Erythroblast (primary cell): ENCODE measurements around the gene TFB1M.

ENCODE experiments used
- DNase-seq, 2 experiments: peaks; one replicate each; lab custom pipeline; 2025; lab: John Stamatoyannopoulos, UW
- GATA1 ChIP-seq: IDR thresholded peaks from 2 replicates; pipeline ENCODE4 v1.6.1; 2011; ENCODE audit warnings: low read depth, mild to moderate bottlenecking, control low read depth, low read length, moderate library complexity
- POLR2A ChIP-seq: IDR thresholded peaks from 2 replicates; pipeline ENCODE4 v1.6.1; 2011; ENCODE audit warnings: mild to moderate bottlenecking, low read length

The TFB1M gene

GRCh38 chr6:155272353-155273232 lies 41.7 kb downstream of the TFB1M start:
- no peak for DNase-seq
- TF ChIP-seq GATA1 (no peak), POLR2A (no peak)

GRCh38 chr6:155271145-155271544 lies 43.1 kb downstream of the TFB1M start:
- TF ChIP-seq GATA1 = no peak
- TF ChIP-seq POLR2A = no peak
- no peak for DNase-seq

DNA sequence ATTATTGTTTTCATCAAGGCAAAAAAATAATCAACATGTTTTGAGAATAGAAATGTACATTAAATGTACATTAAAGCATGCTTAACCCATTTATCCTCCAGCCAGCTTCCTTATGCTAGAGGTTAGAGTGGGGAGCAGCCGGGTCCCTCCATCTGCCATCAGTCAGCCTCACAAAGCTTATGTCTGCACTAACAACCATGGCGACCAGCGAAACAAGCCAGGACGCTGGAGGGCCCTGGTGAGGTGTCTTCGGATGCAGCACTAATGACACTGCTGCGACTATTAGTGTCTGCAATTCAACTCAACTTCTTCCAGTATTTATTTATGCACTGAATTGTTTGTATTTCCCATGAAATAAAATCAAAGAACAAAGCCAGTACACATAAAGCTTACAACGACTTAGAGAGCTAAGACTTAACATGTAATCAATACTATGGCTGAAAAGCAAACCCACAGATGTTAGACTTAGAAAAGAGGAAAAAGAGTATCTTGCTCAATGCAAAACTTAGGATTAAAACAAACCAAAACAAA lies 43.7 kb downstream of the TFB1M start:
- no peak for DNase-seq

DNA sequence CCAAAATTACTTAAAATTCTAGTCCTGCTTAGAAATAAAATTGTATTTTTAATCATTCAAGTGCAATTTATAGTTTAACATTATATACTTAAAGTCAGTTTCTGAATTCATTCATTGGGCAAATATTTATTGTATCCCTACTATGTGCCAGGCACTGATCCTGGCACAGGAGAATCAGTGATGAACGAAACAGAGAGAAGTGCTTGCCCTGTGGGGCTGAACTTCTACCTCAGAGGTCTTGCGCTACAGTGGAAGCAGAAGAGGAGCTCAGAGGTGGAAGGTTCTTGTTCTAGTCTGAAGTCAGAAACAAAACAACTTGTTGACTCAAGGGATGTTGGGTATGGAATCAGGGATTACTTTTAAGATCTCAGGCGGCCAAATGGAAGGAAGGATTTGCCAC lies 44.5 kb downstream of the TFB1M start:
- DNase-seq = no peak
- TF ChIP-seq GATA1 = no peak
- no peak for TF ChIP-seq POLR2A

More for the DNA sequence above, 43.7 kb downstream of the TFB1M start:
- TF ChIP-seq GATA1 (no peak), POLR2A (no peak)

DNA sequence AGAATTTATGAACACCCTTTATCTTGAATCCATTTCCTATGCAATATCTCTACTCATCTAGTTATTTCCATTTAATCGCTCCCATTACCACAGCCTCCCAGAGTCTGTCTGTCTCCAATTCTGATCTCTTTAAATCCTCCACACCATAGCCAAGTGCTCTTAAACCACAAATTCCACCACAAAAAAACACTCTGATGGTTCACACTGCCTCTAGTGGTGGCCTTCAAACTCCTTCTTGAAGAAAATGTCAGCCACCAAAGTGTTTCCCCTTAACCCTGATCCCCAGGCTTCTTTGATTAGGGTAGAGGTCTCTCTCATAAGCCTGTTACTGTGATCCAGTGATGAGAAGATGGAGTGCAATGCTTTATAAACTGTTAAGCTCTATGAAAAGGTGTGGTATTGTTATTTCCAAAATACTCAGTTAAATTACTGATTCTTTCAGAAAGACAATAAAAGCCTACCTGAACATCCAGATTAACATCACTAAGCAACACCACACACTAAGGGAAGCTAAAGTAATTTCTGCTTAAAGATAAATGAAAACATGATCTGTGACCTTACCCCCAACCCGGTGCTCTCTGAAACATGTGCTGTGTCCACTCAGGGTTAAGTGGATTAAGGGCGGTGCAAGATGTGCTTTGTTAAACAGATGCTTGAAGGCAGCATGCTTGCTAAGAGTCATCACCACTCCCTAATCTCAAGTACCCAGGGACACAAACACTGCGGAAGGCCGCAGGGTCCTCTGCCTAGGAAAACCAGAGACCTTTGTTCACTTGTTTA lies 46.0 kb downstream of the TFB1M start:
- peak; percentile 43 to 52 for DNase-seq

DNA sequence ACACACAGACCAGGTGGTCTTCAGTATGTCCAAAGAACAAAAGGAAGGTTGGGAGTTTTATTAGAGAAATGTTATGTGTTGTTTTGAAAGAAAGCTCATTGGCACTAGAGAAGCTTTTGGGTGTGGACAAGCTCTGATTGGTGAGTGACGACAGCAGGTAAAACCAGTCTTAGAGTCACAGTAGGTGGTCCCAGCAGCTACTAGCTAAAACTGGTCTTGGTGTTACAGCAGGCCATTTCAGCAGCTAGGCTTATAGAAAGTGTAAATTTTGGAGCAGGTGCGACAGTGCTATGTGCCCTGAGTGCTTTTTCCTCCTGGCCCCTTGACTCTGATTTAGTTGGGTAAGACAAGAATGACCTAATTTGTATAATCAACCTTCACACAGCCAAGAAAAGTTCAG lies 46.9 kb downstream of the TFB1M start:
- DNase-seq = no peak
- TF ChIP-seq POLR2A = no peak
- no peak for TF ChIP-seq GATA1

DNA sequence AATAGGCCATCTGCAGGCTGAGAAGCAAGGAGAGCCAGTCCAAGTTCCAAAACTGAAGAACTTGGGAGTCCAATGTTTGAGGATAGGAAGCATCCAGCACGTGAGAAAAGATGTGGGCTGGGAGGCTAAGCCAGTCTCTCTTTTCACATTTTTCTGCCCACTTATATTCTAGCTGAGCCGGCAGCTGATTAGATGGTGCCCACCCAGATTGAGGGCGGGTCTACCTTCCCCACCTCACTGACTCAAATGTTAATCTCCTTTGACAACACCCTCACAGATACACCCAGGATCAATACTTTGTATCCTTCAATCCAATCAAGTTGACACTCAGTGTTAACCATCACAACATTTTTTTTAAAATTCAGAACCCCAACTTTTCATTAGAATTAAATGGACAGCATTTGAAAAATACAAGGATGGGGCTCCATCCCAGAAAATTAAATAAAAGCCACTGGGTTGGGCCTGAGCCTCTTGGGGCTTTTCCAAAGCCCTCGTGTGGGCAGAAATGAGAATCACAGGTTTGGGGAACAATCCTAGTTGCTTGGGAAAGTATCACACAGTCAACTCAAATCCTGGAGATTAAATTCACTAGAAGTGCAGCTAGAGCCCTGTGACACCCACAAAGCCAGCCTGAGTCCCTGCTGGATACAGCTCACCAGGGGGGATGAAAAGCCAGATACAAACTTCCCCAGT lies 48.3 kb downstream of the TFB1M start:
- no peak for TF ChIP-seq POLR2A
- no peak for TF ChIP-seq GATA1
- no peak for DNase-seq

- TF ChIP-seq POLR2A = no peak
- TF ChIP-seq GATA1 = no peak
- DNase-seq = no peak
Observed at GRCh38 chr6:155264693-155265320, 49.5 kb downstream of the TFB1M start.

- peak; percentile 19 to 67 for DNase-seq
- TF ChIP-seq POLR2A = no peak
- TF ChIP-seq GATA1 = no peak
Observed at GRCh38 chr6:155263373-155264063, 50.8 kb downstream of the TFB1M start, which contains the start of gene CLDN20. Gene CLDN20 (plus strand): TSS chr6:155264013. CDS start chr6:155275720, 11,707 bp downstream.

DNA sequence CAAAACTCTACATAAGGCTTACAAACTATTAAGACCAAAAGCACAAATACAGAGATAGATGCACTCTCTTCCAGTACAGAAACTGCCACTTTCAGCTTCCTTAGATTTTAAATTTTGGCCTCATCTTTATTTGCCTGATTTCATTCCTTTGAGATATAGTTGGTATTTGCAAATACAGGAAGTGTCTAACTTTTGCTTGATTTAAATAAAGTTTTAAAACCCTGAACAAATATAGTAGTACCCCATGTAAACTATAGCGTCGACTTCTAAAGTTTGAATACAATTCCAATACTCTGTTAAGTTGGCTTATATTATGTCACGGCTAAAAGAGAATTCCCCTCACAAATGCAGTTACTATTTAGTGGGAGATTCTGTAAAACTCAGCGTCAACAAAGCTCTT lies 51.6 kb downstream of the TFB1M start:
- DNase-seq = no peak
- TF ChIP-seq GATA1 = no peak

DNA sequence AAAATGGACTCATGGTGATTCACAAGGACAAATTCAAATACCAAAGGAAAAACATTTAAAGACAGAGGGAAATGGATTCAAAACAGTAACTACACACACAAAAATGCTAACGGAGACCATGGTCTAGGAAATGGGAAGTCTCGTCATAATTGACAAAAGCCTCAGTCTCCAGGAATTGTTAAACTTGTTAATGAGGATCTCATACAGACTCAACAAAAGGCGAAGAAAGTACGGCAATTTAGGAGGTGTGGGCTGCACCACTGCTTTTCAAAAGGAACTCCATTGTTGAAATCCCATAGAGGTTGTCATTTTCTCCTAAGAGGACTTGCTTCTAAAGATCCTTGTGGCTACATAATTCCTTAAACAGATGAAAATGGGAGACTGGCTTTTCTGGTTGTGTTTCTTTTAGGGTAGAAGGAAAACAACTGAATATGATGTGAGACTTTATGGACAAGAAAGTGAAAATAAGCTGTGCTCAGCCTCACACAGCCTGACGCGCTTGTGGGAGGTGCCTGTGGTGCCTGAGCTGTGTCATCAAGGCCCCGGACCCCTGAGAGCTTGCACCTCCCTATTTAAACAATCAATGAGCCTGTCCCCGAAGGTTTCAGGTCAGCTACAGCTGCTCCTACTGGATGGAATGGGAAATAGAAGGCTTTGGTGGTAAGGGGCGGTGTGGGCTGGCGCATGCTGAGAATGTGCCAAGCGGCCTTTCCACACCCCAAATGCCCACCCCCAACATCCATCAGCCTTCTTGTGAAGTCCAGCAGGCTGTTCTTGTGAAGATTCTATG lies 53.0 kb downstream of the TFB1M start:
- no peak for DNase-seq

DNA sequence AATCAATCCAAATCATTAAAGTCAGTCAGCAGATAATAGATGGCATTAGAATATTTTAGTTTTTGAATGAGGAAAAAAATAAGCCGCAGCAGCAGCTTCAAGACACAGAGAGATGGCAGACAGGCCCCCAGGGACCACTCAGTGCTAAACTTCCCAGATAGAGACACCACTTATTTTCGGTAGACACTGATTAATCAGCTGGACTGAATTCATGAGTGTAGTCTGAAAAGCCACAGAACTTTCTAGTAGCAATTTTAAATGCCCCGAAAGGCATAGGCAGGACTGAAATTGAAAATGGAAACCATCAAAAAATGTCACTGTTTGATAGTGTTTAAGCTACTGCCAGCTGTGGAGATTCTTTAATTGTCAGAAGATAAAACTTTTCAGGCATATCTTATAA lies 53.6 kb downstream of the TFB1M start:
- DNase-seq = no peak
- TF ChIP-seq GATA1 (no peak), POLR2A (no peak)

More for the DNA sequence above, 53.0 kb downstream of the TFB1M start:
- TF ChIP-seq GATA1 = no peak
- TF ChIP-seq POLR2A = no peak
